Testis (tissue), 2 donors: ENCODE data around the gene DEF6.

ENCODE experiments used
- CTCF ChIP-seq, 3 experiments: fragments of 450-650 bp in 2 of 3; fragments of 200-600 bp in 1 of 3; sonication (generic) in 1 of 3; IDR thresholded peaks; one replicate each; pipeline ENCODE4 v1.5.1; 2016 to 2019; ENCODE audit warnings: antibody characterized with exemption in 3 of 3, mild to moderate bottlenecking in 2 of 3, moderate library complexity in 1 of 3
- POLR2A ChIP-seq: fragments of 450-650 bp; IDR thresholded peaks from one replicate; pipeline ENCODE4 v1.6.1; 2017; ENCODE audit warnings: antibody characterized with exemption, mild to moderate bottlenecking, moderate library complexity

GRCh38 chr6:35318196-35319171 lies 20.9 kb downstream of the DEF6 start:
- TF ChIP-seq POLR2A (no peak), CTCF (IDR thresholded peaks at IDR 0.05) (no peak)
